ENCODE results near the gene ASB16.

The ASB16 gene

DNA sequence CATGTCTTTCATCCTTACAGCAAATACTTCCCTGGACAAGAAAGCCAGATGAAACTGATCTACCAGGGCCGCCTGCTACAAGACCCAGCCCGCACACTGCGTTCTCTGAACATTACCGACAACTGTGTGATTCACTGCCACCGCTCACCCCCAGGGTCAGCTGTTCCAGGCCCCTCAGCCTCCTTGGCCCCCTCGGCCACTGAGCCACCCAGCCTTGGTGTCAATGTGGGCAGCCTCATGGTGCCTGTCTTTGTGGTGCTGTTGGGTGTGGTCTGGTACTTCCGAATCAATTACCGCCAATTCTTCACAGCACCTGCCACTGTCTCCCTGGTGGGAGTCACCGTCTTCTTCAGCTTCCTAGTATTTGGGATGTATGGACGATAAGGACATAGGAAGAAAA lies 20.0 kb downstream of the ASB16 start:
- DNase-seq, result no peak

DNA sequence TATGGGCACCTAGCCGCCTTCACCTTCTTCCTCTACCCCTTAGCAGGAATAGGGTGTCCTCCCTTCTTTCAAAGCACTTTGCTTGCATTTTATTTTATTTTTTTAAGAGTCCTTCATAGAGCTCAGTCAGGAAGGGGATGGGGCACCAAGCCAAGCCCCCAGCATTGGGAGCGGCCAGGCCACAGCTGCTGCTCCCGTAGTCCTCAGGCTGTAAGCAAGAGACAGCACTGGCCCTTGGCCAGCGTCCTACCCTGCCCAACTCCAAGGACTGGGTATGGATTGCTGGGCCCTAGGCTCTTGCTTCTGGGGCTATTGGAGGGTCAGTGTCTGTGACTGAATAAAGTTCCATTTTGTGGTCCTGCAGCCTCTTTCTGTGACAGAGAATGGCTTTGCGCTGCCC lies 20.9 kb downstream of the ASB16 start:
- no peak for DNase-seq

DNA sequence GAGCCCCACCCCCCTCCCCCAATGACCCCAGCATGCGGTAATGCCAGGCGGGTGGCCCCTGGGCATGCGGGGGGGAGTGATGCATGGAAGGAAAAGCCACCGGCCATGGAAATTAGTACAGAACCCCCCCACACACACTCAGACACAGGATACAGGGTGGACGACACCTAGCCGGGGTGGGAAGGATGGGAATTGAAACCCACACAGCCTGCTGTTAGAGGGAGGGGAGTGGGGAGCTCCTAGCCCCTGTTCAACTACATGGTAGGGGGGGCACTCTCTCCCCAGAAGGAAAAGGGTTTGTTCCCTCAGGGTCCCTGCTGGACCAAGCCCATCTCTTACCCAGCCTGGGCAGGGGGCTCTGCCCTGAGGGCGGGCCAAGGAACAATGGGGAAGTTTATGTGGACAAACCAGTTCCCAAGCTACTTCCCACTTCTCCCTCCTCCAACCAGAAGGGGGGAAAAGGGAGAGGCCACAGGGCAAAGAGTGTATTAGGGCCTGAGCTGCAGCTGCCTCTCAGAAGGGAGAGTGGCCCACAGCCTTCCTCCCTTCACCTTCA lies 21.5 kb downstream of the ASB16 start:
- no peak for DNase-seq

DNA sequence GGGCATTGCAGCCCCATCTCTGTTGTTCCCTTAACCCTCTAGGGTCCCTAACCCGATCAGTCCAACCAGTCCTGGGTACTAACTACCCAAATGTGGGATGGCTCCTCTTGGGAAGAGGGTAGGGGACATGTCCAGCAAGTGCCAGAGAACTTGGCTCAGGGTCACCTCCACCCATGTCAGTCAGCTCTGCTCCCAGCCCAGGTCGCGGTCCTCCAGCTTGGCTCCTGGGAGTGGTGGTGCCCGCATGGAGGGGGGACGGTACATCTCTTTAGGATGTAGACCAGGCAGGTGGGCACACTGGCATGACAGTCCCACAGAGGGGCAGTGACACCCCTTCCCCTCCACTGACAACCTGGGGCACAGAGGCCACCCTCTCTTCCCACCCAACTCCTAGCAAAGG lies 22.2 kb downstream of the ASB16 start:
- DNase-seq, result no peak

DNA sequence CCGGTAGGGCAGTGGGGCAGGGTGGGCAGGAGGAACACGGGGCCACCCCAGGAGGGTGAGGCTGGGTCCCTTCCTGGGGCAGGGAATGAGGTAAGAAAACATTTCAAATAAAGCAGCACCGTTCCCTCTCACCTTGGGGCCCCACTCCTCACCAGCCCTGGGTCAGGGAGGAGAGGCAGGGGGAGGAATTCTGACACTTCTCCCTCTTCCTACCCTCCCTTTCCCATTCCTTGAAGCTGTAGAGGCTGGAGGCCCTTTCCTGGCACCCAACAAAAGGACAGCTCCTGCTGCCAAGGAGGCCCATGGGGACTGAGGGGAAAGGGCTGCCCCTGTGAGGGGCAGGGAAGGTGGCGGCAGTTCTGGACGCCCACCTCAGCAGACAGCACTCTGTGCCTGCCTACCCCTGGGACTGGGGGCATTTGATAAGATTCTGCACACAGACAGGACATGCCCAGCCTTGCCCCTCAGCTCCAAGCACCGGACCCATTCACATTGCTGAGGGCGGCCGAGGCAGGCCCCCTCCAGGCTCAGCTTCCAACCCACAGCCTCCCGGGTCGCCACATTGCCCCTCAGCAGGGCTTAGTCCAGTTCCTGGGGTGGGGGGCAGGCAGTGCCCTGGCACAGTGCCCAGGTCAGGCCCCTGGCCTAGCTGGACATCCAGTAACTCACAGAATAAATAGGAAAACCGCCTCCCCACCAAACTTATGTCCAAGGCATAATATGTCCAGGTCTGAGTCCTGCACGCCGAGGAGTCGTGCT lies 23.0 kb downstream of the ASB16 start:
- DNase-seq, result no peak

DNA sequence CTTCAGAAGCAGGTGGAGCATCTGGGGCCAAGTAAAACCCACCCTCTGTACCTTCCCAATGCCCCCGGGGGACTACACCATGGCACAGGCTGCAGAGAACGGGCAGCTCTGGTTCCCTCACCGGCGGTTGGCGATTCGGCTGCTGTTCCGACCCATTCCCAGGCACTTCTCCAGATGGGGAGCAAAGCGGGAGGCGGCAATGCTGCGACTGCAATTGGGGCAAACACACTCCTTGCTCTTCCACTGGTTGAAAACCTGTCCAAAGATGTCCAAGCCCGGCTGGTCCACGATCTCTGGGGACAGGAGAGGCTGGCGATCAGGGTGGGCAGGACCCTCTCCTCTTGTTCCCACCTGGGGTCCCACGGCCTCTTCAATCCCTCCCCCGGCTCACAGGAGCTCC lies 26.6 kb downstream of the ASB16 start:
- DNase-seq, result no peak

DNA sequence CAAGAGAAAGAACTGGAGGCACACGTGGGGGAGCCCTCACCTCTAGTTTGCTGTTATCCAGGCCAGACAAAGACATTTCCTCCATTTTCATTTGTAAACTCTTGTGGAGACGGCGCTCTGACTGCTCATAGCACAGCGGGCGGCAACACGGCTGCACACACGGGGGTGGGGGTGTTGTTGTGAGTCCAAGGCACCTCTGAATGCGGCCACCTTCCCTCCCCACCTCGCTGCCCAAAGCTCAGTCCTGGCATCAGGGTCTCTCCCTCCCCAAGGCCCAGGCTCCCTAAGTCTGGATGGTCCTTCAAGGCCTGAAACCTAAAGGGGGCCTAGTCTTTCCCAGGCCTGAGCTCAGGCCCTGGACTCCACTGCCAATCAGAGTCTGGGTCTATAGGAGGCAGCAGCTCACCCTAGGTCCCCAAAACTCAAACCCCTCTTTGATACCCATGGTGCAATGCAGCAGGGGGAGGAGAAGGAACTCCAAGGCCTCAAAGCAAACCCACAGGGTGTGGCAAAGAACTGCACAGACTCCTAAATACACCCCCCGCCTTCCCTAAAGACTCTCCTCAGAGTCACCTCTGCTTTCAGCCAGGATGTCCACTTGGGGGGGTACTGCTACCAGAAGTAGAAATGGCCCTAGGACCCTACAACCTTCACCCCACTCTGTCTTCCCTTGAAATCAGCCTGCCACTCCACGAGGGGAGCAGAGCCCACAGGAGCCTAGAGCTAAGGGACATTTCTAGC lies 27.6 kb downstream of the ASB16 start:
- peak; percentile 60 for DNase-seq

DNA sequence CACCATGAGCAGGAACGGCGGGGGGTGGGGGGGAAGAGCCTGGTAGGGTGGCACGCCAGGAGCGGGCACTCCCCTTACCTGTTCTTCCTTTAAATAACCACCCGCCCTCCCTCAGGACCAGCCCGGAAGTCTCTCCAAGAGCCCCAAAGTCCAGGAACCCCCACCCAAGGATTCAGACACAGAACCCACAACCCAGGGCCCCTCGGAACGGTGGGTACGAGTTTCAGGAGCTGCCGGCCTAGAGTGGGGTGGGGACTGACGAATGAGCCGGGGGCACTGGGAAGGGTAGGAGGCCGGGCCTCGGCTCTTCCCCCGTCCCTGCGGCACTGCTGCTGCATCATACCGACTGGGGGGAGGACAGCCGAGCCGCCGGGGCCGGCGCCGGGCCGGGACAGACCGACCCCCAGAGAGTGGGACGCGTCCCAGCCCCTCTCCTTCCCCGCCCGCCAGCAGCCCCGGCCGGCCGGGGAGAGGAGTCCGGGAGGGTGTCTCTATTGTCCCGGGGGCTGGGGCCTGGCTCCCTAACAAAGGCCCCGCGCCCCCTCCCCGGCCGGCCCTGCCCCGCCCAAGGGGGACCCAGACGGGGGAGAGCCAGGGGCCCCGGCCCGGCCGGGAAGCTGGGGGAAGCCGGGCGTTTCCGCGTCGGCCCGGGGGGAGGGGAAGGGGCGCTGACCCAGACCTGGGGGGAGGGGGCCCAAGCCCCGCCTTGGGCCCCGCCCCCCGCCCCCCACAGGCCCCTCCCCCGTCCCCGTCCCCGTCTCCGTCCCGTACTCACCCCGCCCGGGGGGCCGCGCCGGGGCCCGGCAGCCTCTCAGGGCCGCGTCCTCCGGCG lies 28.4 kb downstream of the ASB16 start:
- peak; percentile 87 for DNase-seq

DNA sequence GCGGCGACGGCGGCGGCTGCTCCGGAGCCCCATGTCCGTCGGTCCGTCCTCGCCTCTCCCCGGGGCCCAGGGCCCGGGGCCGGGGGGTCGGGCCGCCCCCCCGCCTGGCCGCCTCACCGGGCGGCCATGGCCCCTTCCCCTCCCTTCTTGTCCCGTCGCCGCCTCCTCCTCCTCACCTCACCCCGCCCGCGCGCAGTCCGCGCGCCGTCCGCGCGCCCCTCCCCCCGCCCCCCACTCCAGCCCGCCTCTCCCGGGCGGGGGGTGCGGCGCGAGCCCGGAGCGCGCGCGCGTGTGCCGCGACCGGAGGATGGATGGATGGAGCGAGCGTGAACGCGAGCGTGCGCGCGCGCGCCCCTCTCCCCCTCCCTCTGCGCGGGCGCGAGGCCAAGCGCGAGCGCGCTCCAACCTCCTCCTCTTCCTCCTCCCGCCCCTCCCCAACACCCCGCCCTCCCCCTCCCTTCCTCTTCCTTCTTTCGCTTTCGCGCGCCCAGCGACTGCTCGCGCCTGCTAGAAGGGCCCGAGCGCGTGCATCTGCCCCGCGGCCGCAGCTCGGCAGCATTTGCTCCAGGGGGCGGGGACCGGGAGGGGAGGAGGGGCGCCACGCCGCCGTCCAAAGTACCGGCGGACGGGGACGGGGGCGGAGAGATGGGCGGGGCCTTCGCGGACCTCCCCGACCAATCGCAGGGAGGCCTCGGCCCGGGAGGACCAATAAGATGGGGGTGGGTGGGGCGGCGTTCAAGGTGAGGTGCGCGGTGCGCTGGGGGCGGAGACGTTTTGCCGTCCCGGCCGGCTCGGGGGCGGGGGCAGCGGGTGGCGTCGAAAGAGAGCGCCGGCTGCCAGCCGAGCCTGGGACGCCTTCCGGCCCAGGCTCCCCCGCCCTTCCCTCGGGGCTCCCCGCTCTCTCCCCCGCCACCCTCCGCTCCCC lies 29.3 kb downstream of the ASB16 start, which contains the start of gene ATXN7L3:
ATXN7L3 (minus strand) TSS at position 332 of the 925 bp plus-strand sequence. CDS start 1,814 bp downstream, outside the sequence.
- DNase-seq, result peak; percentile 100

DNA sequence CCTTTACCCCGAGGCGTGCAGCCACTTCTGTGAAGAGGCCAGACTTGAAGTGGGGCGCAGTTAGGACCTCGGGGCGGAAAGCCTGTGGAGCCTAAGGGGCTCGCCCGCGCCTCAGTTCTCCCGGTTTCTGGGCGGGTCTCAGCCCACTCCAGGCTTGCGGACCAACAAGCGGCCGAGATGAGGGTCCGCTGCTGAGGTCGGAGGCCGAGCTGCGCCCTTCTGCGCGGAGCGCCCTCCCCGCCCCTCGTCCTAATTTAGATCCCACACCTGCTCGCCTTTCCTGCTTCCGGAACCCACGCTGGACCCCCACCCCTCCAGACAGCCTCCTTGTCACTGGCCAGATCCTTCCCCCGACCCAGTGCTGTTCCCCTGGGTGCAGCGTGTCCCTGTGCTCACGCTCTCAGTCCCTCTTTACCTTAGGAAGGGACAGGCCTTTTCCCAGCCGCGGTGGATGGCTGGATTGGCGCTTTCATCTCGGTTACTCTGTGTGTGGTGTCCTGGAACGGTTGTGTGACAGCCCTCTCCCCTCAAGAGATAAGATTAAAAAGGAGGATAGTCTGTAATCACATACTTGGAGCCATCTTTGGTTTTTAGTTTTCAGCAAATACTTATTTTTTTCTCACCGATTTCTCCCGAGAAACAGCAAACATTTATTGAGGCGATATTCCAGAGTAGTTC lies 30.1 kb downstream of the ASB16 start:
- DNase-seq, result no peak

DNA sequence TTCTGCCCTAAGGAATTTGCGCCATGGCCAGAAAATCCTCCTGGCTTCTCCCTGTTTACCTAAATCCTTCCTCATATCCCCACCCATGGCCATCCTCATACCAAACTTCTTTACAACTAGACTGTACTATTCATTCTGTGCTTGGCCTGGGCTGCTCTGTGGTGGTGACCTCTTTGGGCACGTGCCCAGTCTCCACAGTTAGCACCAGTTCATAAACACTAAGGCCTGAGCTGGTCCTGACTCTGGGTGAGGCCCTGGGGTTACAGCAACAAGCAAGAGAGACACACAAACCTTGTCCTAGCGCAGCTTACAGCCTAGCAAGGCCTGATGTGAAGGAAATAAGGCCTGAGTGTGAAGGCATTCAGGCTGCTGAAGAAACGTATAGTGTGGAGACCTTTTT lies 32.3 kb downstream of the ASB16 start:
- no peak for DNase-seq

DNA sequence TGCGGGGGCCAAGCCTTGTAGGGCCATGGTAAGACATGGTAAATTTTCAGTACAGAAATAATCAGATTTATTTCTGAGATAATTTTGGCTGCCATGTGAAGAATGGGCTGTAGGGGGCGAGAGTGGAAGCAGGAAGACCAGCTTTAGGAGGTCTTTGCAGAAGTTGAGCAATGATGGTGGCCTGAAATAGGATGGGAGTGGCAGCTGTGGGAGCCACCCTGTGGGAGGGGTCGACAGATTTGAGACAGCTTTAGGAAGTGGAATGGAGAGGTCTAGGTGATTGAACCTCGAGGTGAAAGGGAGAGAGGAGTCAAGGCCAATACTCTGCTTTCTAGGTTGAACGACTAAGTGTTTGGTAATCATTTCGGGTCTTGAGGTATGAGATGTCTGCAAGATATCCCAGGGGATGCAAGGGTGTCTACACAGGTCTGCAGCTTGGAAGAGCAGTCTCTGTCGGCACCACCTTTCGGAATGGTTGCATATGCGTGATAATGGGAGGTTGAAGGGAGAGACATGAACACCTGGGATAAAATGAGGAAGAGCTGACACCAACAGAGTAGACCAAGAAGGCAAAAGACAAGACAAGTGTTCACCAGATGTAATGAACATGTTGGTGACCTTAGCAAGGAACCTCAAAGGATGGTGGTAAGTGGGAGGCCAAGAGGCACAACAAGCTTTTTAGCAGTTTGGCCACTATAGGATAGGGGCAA lies 33.4 kb downstream of the ASB16 start:
- no peak for DNase-seq

DNA sequence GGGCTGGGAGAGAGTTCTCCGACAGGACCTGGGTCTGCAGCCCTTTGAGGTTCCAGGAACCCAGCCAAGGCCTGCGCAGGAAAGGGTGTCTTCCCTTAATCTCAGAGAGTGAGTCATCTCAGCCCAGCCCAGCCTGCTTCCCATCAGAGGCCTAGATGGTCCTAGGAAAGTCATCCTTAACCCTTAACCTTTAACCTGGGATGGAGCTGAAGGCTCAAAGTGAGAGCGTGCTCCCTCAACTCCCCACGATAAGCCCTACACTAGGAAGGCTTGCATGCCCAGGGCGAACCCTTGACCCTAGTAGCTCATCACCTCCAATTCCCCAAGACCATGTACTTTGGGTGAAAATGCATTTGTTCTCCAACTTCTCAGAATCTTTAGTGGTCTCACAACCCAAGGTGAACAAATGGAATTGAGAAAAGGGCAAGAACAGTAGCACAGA lies 34.0 kb downstream of the ASB16 start:
- no peak for DNase-seq

DNA sequence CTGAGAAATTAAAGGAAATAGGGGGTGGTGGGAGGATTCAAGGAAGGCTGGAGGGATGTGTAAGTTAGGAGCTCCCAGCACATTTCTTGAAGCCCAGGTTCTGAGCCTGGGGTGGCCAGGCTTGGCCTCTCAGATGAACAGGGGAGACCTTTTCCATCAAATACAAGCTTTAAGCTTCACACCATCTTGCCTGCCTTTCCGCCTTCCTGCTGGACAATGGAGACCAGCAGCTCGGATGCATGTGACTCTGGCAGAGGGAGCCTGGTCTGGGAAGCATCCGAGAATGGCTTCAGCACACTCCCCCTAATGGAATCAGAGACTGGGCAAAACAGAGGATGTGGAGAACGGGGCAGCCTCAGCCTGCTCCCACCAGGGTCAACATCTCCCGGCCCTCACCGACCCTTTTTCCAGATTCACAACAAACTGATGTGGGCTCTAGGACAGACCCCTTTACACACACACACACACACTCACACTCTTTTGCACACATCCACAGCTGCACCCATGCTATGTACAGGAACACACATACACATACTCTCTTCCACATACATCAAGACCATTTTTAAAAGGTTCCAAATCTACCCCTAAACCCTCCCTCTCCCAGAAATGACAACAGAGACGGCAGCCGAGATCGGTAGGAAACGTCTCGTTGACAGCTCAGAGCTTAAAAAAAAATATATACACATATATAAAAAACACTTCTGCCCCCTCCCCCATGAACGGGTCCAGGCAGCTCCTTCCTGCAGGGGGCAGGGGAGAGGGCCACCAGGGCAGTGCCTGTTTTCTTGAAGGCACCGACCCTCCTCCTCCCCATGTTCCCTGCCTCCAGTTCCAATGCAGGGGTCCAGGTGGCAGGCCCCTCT lies 35.7 kb downstream of the ASB16 start:
- no peak for DNase-seq

DNA sequence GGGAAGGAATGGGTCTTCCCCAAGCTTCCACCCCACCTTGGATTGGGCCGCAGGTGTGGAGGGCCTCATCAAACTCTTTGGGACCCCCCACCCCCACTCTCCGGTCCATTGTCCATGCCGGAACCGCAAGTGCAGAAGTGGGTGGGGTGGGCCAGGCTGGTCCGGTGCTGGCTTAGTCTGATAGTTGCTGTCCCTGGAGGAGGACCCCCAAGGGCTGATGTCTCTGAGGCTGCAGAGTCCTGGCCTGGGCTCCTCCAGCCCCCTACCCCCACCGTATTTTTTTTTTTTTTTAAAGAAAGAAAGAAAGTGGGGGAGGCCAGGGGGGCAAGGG lies 36.3 kb downstream of the ASB16 start:
- no peak for DNase-seq

DNA sequence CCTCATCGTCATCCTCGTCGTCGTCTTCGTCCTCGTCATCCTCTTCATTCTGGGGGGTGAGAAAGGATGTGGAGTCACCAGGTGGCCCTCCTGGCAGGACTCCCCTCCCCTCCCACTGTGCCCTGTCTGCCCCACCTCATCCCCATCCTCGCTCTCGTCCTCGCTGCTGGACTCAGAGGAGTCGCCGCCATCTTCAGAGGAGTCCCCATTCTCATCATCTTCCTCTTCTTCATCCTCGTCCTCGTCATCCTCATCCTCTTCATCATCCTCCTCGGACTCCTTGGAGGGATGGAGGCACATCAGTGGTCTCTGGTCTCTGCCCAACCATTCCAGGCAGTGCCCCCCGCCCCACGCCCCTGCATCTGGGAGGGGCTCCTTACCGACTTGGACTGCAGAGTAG lies 36.8 kb downstream of the ASB16 start:
- no peak for DNase-seq

DNA sequence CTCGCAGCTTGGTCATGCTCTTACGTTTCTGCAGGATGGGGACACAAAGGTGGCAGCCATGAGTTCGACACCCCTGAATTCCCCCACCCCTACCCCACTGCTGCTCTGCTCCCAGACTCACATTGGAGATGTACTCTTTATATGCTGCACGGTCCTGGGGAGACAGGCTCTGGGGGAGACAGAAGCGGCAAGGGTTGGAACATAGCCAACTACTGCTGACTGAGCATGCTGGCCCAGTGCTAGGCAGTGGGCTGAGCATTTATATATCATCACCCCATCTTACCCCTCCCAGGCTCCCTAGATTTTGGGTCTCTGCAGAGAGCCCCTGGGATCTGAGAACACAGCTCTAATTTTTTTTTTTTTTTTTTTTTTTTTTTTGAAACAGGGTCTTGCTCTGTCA lies 37.2 kb downstream of the ASB16 start:
- no peak for DNase-seq

DNA sequence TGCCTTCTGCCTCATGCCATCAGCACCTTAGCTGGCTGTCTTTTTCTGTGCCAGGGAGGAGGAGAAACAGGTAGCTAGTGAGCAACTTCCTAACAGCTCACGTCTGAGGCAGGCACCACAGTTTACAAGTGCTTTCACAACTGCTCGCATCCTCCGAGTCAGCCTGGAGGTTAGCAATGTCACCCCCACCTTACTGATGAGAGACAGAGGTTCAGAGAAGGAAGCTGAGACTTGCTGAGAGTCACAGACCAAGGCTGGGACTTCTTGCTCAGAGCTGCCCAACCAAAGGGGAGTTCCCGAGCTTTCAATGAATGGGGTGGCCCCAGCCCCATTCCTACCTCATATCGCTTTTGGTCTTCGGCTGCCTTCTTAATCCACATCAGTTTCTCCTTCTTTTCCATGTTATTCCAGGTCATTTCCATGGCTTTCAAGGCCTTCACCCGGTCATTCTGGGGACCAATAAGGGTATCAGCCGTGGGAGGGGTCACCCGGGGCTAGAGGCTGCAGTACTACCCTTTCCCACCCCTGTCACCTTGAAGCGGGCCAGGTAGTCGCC lies 39.4 kb downstream of the ASB16 start:
- DNase-seq, result no peak
